ENCODE results near the gene TDRD7. TPM values are rescaled to one million over a fixed set of nuclear protein-coding genes. Genes with fewer than 3 reads are reported as not detected.

TDRD7 gene
- polyA plus RNA-seq, 3 donors: 7.1 to 7.7 (median 7.2) TPM

- DNase-seq: peak; percentile 74
These were observed 25.0 kb upstream of the TDRD7 start for GRCh38 chr9:97386733-97387503.

GRCh38 chr9:97387504-97387886 is 24.4 kb upstream of the TDRD7 start:
- DNase-seq: no peak

GRCh38 chr9:97387936-97388684 is 23.8 kb upstream of the TDRD7 start:
- DNase-seq: no peak

GRCh38 chr9:97388721-97389238 is 23.1 kb upstream of the TDRD7 start:
- DNase-seq: no peak

GRCh38 chr9:97389249-97389648 is 22.6 kb upstream of the TDRD7 start:
- no peak for DNase-seq

GRCh38 chr9:97390791-97391406 is 21.0 kb upstream of the TDRD7 start:
- DNase-seq: no peak

- no peak for DNase-seq
These were observed 17.0 kb upstream of the TDRD7 start for GRCh38 chr9:97394881-97395280.

GRCh38 chr9:97395745-97396144 is 16.2 kb upstream of the TDRD7 start:
- no peak for DNase-seq

GRCh38 chr9:97396256-97396655 is 15.6 kb upstream of the TDRD7 start:
- no peak for DNase-seq

GRCh38 chr9:97397220-97397619 is 14.7 kb upstream of the TDRD7 start:
- no peak for DNase-seq

GRCh38 chr9:97398999-97399758 is 12.7 kb upstream of the TDRD7 start:
- no peak for DNase-seq

GRCh38 chr9:97403746-97404316 is 8.1 kb upstream of the TDRD7 start:
- no peak for DNase-seq

GRCh38 chr9:97405551-97405950 is 6.3 kb upstream of the TDRD7 start:
- no peak for DNase-seq

GRCh38 chr9:97406620-97407177 is 5.2 kb upstream of the TDRD7 start:
- no peak for DNase-seq

GRCh38 chr9:97408562-97408961 is 3.3 kb upstream of the TDRD7 start:
- no peak for DNase-seq

- no peak for DNase-seq
These were observed 482 bp upstream of the TDRD7 start for GRCh38 chr9:97411440-97411788.

- no peak for DNase-seq
These were observed 910 bp downstream of the TDRD7 start for GRCh38 chr9:97412626-97413385.

GRCh38 chr9:97413462-97413861 is 1.6 kb downstream of the TDRD7 start:
- no peak for DNase-seq

- no peak for DNase-seq
These were observed 3.2 kb downstream of the TDRD7 start for GRCh38 chr9:97415146-97415545.

- no peak for DNase-seq
These were observed 7.0 kb downstream of the TDRD7 start for GRCh38 chr9:97418880-97419279.

All from renal pelvis (tissue), 4 donors.